ENCODE data around the gene JARID2. TPM values are rescaled to one million over a fixed set of nuclear protein-coding genes. Genes with fewer than 3 reads are reported as not detected.

JARID2 gene
- total and polyA plus RNA-seq, 9 of the 15 experiments (the other 6 are each of a cell fraction or from before 2014, with no cell fraction given): 5.0 to 29.0 (median 15.6) TPM

DNA sequence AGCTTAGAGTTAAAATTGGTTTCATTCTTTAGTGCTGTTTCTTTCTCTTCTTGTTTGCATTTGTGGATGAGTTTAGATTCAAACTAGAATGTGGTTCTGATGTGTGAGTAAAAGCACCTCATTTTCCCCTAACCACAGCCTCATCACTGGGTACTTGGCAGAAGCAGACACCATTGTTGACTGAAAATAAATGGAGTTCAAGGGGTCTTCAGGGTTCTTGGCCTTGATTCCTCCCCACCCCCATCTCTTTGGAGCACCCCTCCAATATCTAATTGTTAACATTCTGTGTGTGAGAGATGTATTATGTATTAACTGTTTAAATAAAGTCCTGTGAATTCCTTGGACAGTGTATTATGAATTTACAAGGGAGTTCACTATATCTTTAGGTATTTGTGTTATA, 59.6 kb downstream of the JARID2 start:
- Histone ChIP-seq H3K4me2 (ENCODE audit: insufficient read depth, low read length) (peak overlapping the region; percentile 5; the same call in 1 of the 2 replicates), H3K9me1 (ENCODE audit: control insufficient read depth, insufficient read depth, low read length) (peaks cover 3% of the 10 kb centered on the region), H3K9me3 (replicated peaks; ENCODE audit: control insufficient read depth, insufficient read depth, low read depth, low read length) (no peaks in the 10 kb centered on the region), H3K27me3 (ENCODE audit: control insufficient read depth in 2 of 2, insufficient read depth in 2 of 2, low read length in 2 of 2) (no peaks in the 10 kb centered on the region), H3K79me2 (ENCODE audit: control insufficient read depth, insufficient read depth, low read length) (peaks cover 98% of the 10 kb centered on the region), H3K9ac (ENCODE audit: insufficient read depth in 1 of 2, low read depth in 2 of 2, low read length in 2 of 2) (peak overlapping the region in 1 of 2 experiments; percentile 72; a peak in 1 of 4 replicates), H2AFZ (ENCODE audit: low read depth, low read length) (no peak overlapping the region), H3K4me3 (no peak overlapping the region), H4K20me1 (replicated peaks; ENCODE audit: control insufficient read depth, insufficient read depth, low read length) (peaks cover 18% of the 10 kb centered on the region; the same call in 1 of the 2 replicates), H3K36me3 (ENCODE audit: control insufficient read depth, insufficient read depth, low read length) (peaks cover 2% of the 10 kb centered on the region), H3K27ac (ENCODE audit: extremely low read depth, low read depth, low read length) (no peak overlapping the region), H3K4me1 (replicated peaks in 1 of 2; ENCODE audit: control insufficient read depth in 2 of 2, insufficient read depth in 2 of 2, low read length in 2 of 2) (peaks cover 32 to 69% of the 10 kb centered on the region in 2 experiments)
- BruUV-seq (replicated peaks): no TSS peak
- intact Hi-C loops (cut with micrococcal nuclease): no loop called here
- no peak for ATAC-seq
- in situ Hi-C loops (cut with MboI): no loop called here
- FAIRE-seq: no peak
- ChIA-PET POLR2A (interaction anchor here (1.1 to 2.3 kb wide), 6 partner anchors 8 to 18 kb away, joined by 3 to 9 read pairs (median 5); no protein-coding TSS in a partner anchor), CTCF (ENCODE audit: low intra/inter-chr PET ratio) (no interaction called here)
- DNase-seq (ENCODE audit: extremely low read depth in 1 of 4, low spot score in 3 of 4): no peak
- TF ChIP-seq PURB (CRISPR knock-in tag; IDR thresholded peaks at IDR 0.05; ENCODE audit: low read depth) (no peak), TFAM (CRISPR knock-in tag; conservative IDR thresholded peaks at IDR 0.05) (no peak), ZFPM2 (CRISPR knock-in tag; IDR thresholded peaks at IDR 0.05) (no peak), KDM2B (CRISPR knock-in tag; IDR thresholded peaks at IDR 0.05) (no peak), RNF2 (IDR thresholded peaks at IDR 0.05) (no peak), ILK (tag; IDR thresholded peaks at IDR 0.05; ENCODE audit: borderline replicate concordance, low read depth) (no peak), TAL1 (IDR thresholded peaks at IDR 0.05) (no peak), ZNF444 (CRISPR knock-in tag; IDR thresholded peaks at IDR 0.05) (no peak), ZNF134 (CRISPR knock-in tag; conservative IDR thresholded peaks at IDR 0.05) (no peak)
- TF ChIP-seq, protein P1, sequence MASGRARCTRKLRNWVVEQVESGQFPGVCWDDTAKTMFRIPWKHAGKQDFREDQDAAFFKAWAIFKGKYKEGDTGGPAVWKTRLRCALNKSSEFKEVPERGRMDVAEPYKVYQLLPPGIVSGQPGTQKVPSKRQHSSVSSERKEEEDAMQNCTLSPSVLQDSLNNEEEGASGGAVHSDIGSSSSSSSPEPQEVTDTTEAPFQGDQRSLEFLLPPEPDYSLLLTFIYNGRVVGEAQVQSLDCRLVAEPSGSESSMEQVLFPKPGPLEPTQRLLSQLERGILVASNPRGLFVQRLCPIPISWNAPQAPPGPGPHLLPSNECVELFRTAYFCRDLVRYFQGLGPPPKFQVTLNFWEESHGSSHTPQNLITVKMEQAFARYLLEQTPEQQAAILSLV (tag; IDR thresholded peaks at IDR 0.05): no peak
- TF ChIP-seq, protein P2, sequence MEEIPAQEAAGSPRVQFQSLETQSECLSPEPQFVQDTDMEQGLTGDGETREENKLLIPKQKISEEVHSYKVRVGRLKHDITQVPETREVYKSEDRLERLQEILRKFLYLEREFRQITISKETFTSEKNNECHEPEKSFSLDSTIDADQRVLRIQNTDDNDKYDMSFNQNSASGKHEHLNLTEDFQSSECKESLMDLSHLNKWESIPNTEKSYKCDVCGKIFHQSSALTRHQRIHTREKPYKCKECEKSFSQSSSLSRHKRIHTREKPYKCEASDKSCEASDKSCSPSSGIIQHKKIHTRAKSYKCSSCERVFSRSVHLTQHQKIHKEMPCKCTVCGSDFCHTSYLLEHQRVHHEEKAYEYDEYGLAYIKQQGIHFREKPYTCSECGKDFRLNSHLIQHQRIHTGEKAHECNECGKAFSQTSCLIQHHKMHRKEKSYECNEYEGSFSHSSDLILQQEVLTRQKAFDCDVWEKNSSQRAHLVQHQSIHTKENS (CRISPR knock-in tag; IDR thresholded peaks at IDR 0.05): no peak
- TF ChIP-seq, protein P3, sequence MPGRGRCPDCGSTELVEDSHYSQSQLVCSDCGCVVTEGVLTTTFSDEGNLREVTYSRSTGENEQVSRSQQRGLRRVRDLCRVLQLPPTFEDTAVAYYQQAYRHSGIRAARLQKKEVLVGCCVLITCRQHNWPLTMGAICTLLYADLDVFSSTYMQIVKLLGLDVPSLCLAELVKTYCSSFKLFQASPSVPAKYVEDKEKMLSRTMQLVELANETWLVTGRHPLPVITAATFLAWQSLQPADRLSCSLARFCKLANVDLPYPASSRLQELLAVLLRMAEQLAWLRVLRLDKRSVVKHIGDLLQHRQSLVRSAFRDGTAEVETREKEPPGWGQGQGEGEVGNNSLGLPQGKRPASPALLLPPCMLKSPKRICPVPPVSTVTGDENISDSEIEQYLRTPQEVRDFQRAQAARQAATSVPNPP (IDR thresholded peaks at IDR 0.05; ENCODE audit: borderline replicate concordance, insufficient read depth, insufficient read length): no peak
- TF ChIP-seq, protein P4, sequence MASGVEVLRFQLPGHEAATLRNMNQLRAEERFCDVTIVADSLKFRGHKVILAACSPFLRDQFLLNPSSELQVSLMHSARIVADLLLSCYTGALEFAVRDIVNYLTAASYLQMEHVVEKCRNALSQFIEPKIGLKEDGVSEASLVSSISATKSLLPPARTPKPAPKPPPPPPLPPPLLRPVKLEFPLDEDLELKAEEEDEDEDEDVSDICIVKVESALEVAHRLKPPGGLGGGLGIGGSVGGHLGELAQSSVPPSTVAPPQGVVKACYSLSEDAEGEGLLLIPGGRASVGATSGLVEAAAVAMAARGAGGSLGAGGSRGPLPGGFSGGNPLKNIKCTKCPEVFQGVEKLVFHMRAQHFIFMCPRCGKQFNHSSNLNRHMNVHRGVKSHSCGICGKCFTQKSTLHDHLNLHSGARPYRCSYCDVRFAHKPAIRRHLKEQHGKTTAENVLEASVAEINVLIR (CRISPR knock-in tag; IDR thresholded peaks at IDR 0.05): no peak
- TF ChIP-seq, protein P5, sequence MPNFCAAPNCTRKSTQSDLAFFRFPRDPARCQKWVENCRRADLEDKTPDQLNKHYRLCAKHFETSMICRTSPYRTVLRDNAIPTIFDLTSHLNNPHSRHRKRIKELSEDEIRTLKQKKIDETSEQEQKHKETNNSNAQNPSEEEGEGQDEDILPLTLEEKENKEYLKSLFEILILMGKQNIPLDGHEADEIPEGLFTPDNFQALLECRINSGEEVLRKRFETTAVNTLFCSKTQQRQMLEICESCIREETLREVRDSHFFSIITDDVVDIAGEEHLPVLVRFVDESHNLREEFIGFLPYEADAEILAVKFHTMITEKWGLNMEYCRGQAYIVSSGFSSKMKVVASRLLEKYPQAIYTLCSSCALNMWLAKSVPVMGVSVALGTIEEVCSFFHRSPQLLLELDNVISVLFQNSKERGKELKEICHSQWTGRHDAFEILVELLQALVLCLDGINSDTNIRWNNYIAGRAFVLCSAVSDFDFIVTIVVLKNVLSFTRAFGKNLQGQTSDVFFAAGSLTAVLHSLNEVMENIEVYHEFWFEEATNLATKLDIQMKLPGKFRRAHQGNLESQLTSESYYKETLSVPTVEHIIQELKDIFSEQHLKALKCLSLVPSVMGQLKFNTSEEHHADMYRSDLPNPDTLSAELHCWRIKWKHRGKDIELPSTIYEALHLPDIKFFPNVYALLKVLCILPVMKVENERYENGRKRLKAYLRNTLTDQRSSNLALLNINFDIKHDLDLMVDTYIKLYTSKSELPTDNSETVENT (CRISPR knock-in tag; IDR thresholded peaks at IDR 0.05): no peak
- TF ChIP-seq, protein P6, sequence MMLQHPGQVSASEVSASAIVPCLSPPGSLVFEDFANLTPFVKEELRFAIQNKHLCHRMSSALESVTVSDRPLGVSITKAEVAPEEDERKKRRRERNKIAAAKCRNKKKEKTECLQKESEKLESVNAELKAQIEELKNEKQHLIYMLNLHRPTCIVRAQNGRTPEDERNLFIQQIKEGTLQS (IDR thresholded peaks at IDR 0.05): no peak
- TF ChIP-seq, protein P6 (CRISPR knock-in tag; conservative IDR thresholded peaks at IDR 0.05): no peak

Measured in K562 (cell line).